ENCODE results near the gene TTC34. TPM values are rescaled to one million over a fixed set of nuclear protein-coding genes. Genes with fewer than 3 reads are reported as not detected.

Gene TTC34
- polyA plus RNA-seq, 1 donor (not counting 4 experiments of a cell fraction or from before 2014, with no cell fraction given): 0.04 TPM

DNA sequence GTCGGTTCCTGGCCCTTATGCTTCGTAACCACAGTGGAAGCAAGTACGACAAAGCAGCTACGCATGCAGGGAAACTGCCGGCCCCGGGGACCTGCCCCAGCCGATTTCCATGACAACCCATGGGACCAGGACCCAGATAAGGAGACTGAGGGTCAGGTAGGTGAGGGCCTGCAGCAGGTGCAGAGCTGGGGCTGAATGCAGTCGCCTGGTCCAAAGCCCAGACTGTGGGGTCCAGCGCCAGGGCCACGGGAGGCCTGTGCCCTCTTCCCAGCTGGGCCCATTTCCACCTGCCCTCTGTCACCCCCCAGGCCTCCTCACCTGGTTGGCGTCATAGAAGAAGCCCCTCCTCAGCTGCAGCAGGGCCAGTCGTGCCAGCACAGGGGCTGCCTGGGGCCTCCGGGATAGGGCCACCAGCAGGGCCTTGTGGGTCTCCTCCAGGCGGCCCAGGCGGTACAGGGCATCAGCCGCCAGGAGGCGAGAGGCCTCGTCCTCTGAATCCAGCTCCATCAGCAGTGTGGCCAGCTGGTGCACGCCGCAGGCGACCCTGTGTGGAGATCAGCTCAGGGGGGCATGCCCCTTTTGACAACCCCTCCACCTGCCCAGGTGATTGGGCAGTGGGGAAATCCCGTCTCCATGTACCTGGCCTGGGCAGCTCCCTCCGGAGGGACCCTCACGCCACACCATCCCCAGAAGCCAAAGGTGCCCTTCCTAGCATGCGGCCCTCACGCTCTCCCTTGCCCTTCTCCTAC lies 14.2 kb downstream of the TTC34 start:
- Histone ChIP-seq H3K9ac (ENCODE audit: control insufficient read depth, extremely low read depth, insufficient read depth, low read length) (no peak overlapping the region), H3K36me3 (ENCODE audit: control insufficient read depth in 2 of 2, extremely low read depth in 1 of 2, insufficient read depth in 2 of 2, low read length in 2 of 2) (no peaks in the 10 kb centered on the region), H3K27ac (ENCODE audit: control insufficient read depth, insufficient read depth, low read length) (no peak overlapping the region), H3K4me2 (ENCODE audit: control insufficient read depth, extremely low read depth, insufficient read depth, low read depth, low read length) (no peak overlapping the region), H3K79me2 (ENCODE audit: control insufficient read depth, insufficient read depth, low read length) (no peaks in the 10 kb centered on the region), H3K4me1 (ENCODE audit: control insufficient read depth, extremely low read depth, insufficient read depth, low read length) (no peaks in the 10 kb centered on the region), H3K27me3 (ENCODE audit: control insufficient read depth, extremely low read depth, insufficient read depth, low read length) (no peaks in the 10 kb centered on the region), H3K9me3 (ENCODE audit: control insufficient read depth, low read depth, low read length) (peaks cover 9% of the 10 kb centered on the region), H3K9me1 (ENCODE audit: control insufficient read depth, extremely low read depth, insufficient read depth, low read length) (no peaks in the 10 kb centered on the region), H3K4me3 (ENCODE audit: control insufficient read depth in 2 of 3, extremely low read depth in 1 of 3, insufficient read depth in 2 of 3, low read depth in 1 of 3, low read length in 3 of 3) (no peak overlapping the region), H4K20me1 (ENCODE audit: control insufficient read depth, extremely low read depth, insufficient read depth, low read length) (no peaks in the 10 kb centered on the region), H2AFZ (ENCODE audit: control insufficient read depth, low read length) (no peak overlapping the region)
- FAIRE-seq (no peak), DNase-seq (ENCODE audit: low read depth, low spot score) (no peak)
- dilution Hi-C loops (cut with MboI; ENCODE audit: extremely low pct_ligation_motif_present, low sequenced_read_pairs): no loop called here
- TF ChIP-seq, protein P1, sequence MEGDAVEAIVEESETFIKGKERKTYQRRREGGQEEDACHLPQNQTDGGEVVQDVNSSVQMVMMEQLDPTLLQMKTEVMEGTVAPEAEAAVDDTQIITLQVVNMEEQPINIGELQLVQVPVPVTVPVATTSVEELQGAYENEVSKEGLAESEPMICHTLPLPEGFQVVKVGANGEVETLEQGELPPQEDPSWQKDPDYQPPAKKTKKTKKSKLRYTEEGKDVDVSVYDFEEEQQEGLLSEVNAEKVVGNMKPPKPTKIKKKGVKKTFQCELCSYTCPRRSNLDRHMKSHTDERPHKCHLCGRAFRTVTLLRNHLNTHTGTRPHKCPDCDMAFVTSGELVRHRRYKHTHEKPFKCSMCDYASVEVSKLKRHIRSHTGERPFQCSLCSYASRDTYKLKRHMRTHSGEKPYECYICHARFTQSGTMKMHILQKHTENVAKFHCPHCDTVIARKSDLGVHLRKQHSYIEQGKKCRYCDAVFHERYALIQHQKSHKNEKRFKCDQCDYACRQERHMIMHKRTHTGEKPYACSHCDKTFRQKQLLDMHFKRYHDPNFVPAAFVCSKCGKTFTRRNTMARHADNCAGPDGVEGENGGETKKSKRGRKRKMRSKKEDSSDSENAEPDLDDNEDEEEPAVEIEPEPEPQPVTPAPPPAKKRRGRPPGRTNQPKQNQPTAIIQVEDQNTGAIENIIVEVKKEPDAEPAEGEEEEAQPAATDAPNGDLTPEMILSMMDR (optimal IDR thresholded peaks at IDR 0.05 in 1 of 3, IDR thresholded peaks at IDR 0.05 in 1 of 3, conservative IDR thresholded peaks at IDR 0.05 in 1 of 3; ENCODE audit: extremely low read depth in 1 of 3, insufficient read depth in 2 of 3, low read length in 3 of 3): no peak
- no peak for TF ChIP-seq EZH2 (IDR thresholded peaks at IDR 0.05; ENCODE audit: low read length)

DNA sequence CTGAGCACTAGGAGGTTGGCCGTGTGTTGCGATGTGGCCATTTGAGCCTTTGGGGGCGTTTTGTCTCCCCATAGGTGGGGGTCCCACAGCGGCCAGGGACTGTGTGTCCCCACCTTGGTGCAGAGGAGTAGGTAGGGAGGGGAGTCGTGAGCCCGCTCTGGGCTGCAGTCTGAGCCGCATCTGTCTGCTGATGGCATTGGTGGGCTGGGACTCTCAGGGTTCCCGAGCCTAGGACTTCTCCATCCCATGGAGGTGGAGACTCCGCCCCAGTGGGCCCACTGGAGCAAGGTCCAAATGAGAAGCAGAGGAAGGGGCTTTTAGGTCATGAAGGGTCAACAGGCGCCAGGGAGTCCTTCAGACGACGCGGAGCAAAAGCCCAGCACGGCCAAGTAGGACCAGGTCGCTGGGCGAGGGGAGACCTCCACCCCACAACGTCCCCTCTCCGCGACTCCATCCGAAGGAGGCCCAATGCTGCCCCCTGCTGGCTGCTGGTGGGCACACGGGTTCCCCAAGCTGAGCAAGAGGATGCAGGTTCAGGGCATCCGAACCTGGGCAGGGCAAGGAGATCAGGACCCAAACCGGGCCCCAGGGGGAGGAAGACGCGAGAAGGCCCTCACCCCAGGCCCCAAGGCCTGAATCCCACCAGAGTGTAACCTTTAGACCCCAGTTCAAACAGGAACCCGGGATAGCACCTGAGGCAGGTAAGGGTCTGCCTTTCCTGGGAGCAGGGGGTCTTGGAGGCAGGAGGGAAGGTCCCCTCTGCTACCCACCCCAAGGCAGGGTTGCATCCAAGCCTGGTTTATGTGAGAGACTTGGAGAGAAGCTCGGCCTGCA lies 14.9 kb downstream of the TTC34 start:
- DNase-seq (ENCODE audit: low read depth, low spot score): no peak

More for the DNA sequence above, 14.9 kb downstream of the TTC34 start:
- Histone ChIP-seq H3K4me1 (ENCODE audit: control insufficient read depth, extremely low read depth, insufficient read depth, low read length) (no peaks in the 10 kb centered on the region), H3K9me3 (ENCODE audit: control insufficient read depth, low read depth, low read length) (peaks cover 9% of the 10 kb centered on the region), H3K9me1 (ENCODE audit: control insufficient read depth, extremely low read depth, insufficient read depth, low read length) (no peaks in the 10 kb centered on the region), H3K4me3 (ENCODE audit: control insufficient read depth in 2 of 3, extremely low read depth in 1 of 3, insufficient read depth in 2 of 3, low read depth in 1 of 3, low read length in 3 of 3) (no peak overlapping the region), H3K4me2 (ENCODE audit: control insufficient read depth, extremely low read depth, insufficient read depth, low read depth, low read length) (no peak overlapping the region), H3K9ac (ENCODE audit: control insufficient read depth, extremely low read depth, insufficient read depth, low read length) (no peak overlapping the region), H3K79me2 (ENCODE audit: control insufficient read depth, insufficient read depth, low read length) (no peaks in the 10 kb centered on the region), H3K27ac (ENCODE audit: control insufficient read depth, insufficient read depth, low read length) (no peak overlapping the region), H3K27me3 (ENCODE audit: control insufficient read depth, extremely low read depth, insufficient read depth, low read length) (no peaks in the 10 kb centered on the region), H2AFZ (ENCODE audit: control insufficient read depth, low read length) (no peak overlapping the region), H4K20me1 (ENCODE audit: control insufficient read depth, extremely low read depth, insufficient read depth, low read length) (no peaks in the 10 kb centered on the region), H3K36me3 (ENCODE audit: control insufficient read depth in 2 of 2, extremely low read depth in 1 of 2, insufficient read depth in 2 of 2, low read length in 2 of 2) (no peaks in the 10 kb centered on the region)
- dilution Hi-C loops (cut with MboI; ENCODE audit: extremely low pct_ligation_motif_present, low sequenced_read_pairs): no loop called here
- TF ChIP-seq, protein P1 (optimal IDR thresholded peaks at IDR 0.05 in 1 of 3, IDR thresholded peaks at IDR 0.05 in 1 of 3, conservative IDR thresholded peaks at IDR 0.05 in 1 of 3; ENCODE audit: extremely low read depth in 1 of 3, insufficient read depth in 2 of 3, low read length in 3 of 3): peak in 2 of 3 experiments; percentile 8 to 23
- TF ChIP-seq EZH2 (IDR thresholded peaks at IDR 0.05; ENCODE audit: low read length): no peak
- no peak for FAIRE-seq
